OCI-M1 (cell line): ENCODE measurements around the gene MCM6.

Experiments used
- DNase-seq: peaks from one replicate; lab custom pipeline; 2025; lab: John Stamatoyannopoulos, UW

Gene MCM6

GRCh38 chr2:135863233-135863632 is 13.0 kb downstream of the MCM6 start:
- no peak for DNase-seq

- no peak for DNase-seq
Measured at GRCh38 chr2:135862718-135863117, 13.5 kb downstream of the MCM6 start.

- DNase-seq: no peak
Measured at GRCh38 chr2:135853401-135853800, 22.8 kb downstream of the MCM6 start.

- DNase-seq: no peak
Measured at GRCh38 chr2:135851858-135852257, 24.4 kb downstream of the MCM6 start.

- DNase-seq: no peak
Measured at GRCh38 chr2:135850892-135851668, 25.2 kb downstream of the MCM6 start.

GRCh38 chr2:135849087-135849486 is 27.2 kb downstream of the MCM6 start:
- DNase-seq: no peak

GRCh38 chr2:135845997-135846396 is 30.2 kb downstream of the MCM6 start:
- DNase-seq: no peak

- no peak for DNase-seq
Measured at GRCh38 chr2:135845257-135845656, 31.0 kb downstream of the MCM6 start.

GRCh38 chr2:135844301-135844895 is 31.8 kb downstream of the MCM6 start:
- DNase-seq: no peak

GRCh38 chr2:135843671-135844070 is 32.6 kb downstream of the MCM6 start:
- no peak for DNase-seq

GRCh38 chr2:135840601-135841000 is 35.6 kb downstream of the MCM6 start:
- DNase-seq: no peak

- no peak for DNase-seq
Measured at GRCh38 chr2:135839713-135840112, 36.5 kb downstream of the MCM6 start.

GRCh38 chr2:135838502-135838901 is 37.7 kb downstream of the MCM6 start:
- DNase-seq: no peak

- no peak for DNase-seq
Measured at GRCh38 chr2:135836596-135837270, 39.5 kb downstream of the MCM6 start, which contains the start of gene LCT. Gene LCT, minus strand, starts transcription at chr2:135837184. Its CDS starts 15 bp downstream, at chr2:135837169.

- DNase-seq: no peak
Measured at GRCh38 chr2:135832891-135833290, 43.4 kb downstream of the MCM6 start.

GRCh38 chr2:135831180-135831812 is 44.9 kb downstream of the MCM6 start:
- DNase-seq: no peak

GRCh38 chr2:135829378-135830135 is 46.7 kb downstream of the MCM6 start:
- DNase-seq: no peak

GRCh38 chr2:135826544-135826943 is 49.7 kb downstream of the MCM6 start:
- no peak for DNase-seq

- DNase-seq: no peak
Measured at GRCh38 chr2:135825550-135826176, 50.6 kb downstream of the MCM6 start.

GRCh38 chr2:135825131-135825530 is 51.1 kb downstream of the MCM6 start:
- no peak for DNase-seq

GRCh38 chr2:135822855-135823254 is 53.4 kb downstream of the MCM6 start:
- DNase-seq: no peak
